Stimulated activated CD8-positive, alpha-beta memory T cell treated with anti-CD3 and anti-CD28 coated beads, Interleukin-4, amount 100 ng/mL, for 1 hour (primary cell): Measurements from ENCODE around the gene OBP2A.
A peak's percentile ranks its signal among the peaks of the same experiment; 100 is the strongest.
"Not testable (repeated sequence)": the region's sequence is repeated elsewhere in the genome, so short reads cannot be mapped to it uniquely, and the experiment has no call there.

Experiments
- DNase-seq, 2 donors: peaks; one replicate each; pipeline ENCODE4 v3.0.0-alpha.2; 2020; ENCODE audit warnings: low read depth in 2 of 2, low spot score in 1 of 2

The OBP2A gene, protein sequence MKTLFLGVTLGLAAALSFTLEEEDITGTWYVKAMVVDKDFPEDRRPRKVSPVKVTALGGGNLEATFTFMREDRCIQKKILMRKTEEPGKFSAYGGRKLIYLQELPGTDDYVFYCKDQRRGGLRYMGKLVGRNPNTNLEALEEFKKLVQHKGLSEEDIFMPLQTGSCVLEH

DNA sequence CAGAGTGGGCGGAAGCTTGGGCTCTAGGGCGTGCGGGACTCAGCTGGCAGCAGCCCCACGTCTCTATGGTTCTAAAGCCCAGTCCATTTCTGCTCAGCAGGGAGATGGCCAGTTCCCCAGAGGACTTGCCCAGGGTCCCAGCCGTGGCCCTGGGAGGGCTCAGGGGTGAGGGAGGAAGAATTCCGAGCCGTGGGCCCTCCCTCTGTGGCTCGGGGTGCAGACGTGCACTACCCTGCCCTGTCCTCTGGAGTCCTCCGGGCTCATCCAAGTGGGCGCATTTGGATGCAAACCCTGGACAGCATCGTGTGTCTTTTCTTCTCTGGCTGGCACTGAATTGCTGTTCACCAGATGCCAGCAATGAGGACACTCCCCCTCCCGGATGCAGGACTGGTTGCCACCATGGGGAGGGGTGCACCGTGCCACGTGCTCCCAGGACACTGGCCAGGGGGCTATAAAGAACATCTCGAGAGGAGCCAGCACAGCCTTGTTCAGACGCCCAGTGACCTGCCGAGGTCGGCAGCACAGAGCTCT, at the start of gene OBP2A:
TSS of gene OBP2A (plus strand) at position 481 of the 531 bp plus-strand sequence. CDS start 55 bp downstream, outside the sequence.
- not testable (repeated sequence) for DNase-seq

DNA sequence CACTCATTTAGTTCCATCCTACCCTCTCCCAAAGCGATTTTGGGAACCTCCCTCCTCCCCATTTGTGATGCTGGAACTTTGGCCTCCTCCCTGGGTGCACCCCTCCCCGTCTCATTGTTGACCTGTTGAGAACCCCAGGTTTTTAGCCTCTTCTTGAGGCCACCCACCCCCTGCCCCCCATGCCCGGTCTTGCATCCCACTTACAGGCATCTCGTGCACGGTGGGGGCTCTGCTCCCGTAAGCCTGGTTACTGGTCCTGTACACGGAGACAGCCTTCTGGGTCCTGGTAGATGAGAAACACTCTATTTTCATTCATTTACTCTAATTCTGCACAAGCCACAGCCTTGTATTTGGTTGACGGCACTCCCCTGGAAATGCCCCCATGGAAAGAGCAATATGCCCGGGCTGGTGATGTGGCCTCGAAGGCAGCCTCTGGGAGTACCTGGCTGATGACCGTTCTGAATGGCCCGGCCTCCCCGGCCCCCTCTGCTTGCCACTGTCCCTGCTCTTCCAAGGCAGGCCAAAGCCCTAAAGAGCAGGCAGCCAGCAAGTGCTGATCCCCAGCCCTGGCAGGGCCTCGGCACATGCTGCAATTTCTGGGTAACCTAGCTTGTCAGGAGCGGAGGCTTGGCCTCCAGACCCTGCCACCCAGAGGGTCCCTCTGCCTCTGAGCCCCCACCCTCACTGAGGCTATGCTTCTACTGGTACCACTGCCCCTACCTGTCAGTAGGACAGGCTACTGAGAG, 47.4 kb upstream of the OBP2A start:
- no peak for DNase-seq

DNA sequence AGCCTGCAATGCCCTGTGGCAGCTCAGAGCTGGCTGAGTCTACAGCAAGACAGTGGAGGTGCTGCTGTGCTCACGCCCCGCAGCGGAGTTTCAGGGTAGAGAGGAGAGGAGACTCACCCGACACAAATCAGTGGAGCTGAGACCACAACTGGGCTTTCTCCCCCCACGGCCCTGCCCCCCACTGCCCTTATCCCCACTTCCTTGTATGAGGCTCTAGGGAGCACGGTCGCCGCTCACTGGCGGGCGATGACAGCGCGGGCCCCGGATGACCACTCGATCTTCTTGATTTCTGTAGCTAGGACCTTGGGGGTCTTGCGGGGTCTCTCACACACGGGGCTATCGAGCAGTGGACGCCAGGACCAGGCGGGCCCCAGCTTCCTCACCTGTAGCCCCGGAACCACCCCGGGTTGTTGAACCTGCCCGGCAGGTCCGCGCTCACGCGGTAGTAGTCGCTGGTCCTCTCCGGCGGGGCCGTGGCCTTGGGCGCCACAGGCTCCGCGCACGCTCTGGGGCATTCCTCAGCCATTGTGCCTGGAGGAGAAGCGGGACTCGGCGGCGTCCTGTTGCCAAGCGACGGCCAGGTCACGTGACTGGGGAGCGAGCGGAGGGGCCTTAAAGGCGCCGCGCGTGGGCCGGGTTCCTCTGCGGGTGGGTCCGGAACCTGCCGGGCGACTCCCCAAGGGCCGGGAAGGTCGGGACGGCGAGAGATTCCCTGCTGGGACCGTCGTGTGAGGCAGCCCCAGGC, 46.4 kb upstream of the OBP2A start:
- DNase-seq, result peak; percentile 80 to 90

DNA sequence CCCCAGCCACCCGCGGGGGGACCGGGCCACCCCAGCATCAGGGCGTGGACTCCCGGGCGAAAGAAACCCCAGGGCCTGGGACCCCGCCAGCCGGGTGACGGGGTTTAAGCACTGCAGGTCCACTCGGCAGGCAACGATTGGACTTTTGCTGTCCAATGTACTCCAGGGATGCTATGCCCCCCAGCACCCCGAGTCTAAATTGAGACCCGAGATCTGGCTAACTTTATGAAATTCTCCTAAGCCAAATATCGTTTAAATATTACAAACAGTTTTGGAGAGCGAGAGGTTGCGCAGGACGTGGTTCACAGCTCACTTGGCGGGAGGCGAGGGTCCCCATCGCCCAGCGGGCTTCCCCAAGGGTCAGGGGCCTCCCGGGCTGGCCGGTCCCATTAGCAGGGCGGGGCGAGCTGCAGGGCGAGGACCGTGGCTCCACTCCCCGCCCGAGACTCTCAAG, 45.8 kb upstream of the OBP2A start:
- DNase-seq, result no peak

DNA sequence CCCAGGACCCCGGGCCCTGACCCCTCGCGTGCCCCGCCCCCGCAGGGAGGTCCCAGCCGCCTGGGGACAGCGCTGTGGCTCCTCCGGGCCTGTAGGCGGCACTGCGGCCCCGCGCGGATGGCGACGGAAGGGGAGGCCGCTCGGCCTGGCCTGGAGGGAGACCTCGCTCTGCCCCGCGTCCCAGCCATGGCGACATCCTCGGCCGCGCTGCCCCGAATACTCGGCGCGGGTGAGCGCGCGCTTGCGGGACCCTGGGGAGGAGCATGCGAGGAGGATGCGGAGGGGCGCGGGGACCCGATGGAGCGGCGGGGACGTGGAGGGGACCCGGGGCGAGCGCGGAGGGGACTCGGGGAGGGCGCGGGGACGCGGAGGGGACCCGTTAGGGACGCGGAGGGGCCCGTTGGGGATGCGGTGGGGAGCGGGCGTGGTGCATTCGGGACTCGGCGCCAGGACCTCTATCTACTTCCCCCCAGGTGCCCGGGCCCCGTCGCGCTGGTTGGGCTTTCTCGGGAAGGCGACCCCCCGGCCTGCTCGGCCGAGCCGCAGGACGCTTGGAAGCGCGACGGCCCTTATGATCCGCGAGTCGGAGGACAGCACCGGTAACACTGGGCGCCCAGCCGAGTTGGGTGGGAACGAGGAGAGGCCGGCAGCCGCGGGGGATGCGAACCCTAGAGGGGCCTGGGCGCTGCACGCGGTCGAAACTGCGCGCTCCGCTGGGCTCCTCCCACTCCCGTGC, 45.2 kb upstream of the OBP2A start, which contains the start of gene MRPS2:
TSS of gene MRPS2 (plus strand) at position 158 of the 736 bp plus-strand sequence. CDS start at position 187, 29 bp downstream.
- DNase-seq, result peak; percentile 51 to 75

DNA sequence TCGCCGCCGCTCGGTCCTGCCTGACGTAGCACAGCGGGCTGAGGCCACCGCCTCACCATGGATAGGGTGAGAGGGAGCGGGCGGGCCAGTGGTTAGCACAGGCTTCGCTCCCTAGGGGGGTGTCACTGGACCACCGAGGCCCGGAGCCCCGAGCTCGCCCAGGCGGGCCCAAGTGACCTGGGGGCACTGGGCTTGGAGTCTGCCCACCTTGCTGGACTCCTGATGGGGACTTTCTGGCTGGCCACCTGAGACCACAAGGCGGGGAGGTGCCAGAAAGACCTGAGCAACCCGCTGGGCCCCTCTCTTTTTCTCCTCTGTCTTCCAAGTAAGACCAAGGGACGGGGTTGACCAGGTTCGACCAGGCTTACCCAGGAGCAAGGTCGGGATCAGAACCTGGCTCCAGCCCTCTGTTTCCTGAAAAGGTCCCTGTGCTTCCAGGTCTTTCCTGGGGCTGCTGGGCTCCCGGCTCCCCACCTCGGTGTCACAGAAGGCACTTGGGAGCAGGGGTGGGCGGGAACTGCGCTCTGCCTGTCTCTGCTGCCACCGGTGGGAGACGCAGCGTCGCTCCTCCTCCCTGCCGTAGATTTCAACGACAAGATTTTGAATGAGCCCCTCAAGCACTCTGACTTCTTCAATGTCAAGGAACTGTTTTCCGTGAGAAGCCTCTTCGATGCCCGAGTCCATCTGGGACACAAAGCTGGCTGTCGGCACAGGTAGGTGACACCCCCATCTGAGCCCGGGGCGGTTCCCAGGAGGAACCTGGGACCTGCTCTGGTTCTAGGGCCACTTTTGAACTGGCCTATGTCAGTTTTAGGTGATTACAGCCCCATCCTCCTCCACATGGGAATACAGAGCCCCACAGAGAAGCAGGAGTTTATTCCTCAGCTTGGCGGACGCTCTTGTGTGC, 44.4 kb upstream of the OBP2A start:
- DNase-seq, result no peak

DNA sequence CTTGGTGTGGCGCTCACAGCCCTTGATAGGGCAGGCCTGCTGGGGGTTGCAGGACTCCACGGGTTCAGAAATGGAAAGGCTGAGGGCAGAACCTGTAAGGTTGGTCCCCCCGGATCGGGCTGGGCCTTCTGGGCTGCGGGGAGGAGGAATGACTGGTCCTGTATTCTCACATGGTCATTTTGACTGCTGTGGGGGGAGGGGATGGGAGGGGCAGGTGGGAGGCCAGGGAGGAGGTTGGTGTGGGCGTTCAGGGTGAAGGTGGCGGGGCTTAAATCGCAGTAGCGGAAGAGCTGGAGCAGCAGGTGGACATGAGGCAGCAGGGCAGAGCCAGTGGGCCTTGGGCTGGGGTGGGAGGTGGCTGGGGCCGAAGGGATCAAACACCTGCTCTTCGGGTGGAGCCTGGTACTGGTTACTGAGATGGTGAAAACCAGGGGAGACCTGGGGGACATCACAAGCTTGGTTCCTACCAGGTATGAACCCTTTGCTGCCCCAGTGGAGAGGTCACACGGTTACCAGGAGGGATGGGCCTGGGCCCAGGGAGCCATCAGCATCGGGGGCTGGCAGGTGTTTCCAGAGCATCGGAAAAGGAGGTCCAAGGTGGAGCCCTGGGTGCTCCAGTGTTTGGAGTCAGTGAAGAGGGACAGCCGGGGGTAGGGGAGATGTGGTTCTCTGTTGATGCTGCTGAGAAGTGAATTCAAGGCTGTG, 43.6 kb upstream of the OBP2A start:
- DNase-seq, result no peak

DNA sequence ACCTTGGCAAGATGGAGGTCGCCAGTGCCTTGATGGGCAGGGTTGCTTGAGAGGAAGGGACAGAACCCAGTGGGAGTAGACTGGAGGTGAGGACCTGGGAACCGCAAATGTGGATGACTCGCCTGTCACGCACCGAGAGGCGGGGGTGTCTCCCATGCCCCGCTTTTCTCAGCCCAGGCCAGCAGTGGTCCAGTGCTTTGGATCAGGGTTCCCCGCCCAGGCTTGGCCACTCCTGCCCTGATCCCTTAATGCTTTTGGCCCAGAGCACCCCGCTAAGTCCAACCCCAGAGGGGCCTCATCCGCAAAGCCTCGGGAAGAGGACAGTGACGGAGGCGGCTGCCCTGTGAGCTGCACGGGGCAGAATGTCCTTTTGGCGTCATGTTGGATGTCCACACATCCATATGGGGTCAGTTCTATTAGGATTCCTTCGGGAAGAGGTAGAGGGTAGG, 43.0 kb upstream of the OBP2A start:
- no peak for DNase-seq

DNA sequence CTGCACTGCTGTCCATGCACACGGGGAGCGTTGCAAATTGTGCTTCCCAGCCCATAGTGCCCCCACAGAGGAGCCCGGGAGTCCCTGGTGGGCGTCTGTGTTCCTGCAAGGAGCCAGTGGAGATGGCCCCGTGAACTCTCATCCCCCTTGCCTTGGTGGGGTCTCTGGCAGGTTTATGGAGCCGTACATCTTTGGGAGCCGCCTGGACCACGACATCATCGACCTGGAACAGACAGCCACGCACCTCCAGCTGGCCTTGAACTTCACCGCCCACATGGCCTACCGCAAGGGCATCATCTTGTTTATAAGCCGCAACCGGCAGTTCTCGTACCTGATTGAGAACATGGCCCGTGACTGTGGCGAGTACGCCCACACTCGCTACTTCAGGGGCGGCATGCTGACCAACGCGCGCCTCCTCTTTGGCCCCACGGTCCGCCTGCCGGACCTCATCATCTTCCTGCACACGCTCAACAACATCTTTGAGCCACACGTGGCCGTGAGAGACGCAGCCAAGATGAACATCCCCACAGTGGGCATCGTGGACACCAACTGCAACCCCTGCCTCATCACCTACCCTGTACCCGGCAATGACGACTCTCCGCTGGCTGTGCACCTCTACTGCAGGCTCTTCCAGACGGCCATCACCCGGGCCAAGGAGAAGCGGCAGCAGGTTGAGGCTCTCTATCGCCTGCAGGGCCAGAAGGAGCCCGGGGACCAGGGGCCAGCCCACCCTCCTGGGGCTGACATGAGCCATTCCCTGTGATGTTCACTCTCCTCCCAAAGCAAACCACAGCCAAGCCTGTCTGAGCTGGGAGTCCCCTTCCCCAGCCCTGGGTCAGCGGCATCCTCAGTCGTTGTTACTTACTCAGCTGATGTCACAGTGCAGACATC, 42.3 kb upstream of the OBP2A start:
- no peak for DNase-seq

DNA sequence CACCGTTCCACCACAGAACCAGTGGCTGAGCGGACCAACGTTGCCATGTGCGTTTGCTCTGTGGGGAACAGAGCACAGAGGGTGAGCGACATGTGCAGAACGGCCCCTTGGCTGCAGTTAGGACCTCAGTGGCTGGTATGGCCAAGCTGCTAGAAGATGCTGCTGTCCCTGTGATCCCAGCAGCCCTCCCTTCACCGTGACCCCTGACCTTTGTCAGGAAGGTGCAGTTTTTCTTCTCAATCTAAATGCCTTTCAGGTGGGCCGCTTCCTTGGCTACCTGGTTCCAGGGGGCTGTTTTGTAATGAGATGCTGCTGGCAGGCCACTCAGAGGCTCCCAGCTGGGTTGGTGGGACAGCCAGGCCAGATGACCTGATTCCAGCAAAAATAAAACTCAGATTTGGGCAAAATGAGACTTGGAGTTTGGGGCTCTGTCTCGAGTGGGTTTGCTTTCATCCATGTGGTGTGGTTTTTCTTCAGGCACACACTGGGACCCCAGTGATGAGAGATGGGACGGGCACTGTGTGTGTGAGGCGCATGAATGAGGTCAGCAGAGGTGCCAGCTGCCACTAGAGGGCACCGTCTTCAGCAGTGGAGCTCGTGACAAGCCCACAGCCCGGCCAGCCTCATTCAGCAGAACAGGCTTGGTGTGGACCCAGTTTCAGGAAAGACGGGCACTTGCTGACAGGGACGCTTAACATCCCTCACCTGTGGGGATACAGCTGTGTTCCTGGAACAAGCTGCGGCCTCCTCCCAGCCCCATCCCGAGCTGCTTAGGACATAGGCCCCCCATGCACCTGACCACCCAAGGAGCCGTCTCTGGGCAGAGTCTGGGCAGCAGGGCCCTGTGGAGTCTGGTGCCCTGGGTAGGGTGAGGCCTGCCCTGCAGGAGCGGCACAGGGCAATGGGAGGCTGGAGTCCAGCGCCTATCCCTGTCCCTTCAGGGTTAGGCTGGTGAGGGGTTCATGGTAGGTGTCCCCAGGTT, 41.4 kb upstream of the OBP2A start:
- DNase-seq, result peak in 1 of 2 donors; percentile 32

DNA sequence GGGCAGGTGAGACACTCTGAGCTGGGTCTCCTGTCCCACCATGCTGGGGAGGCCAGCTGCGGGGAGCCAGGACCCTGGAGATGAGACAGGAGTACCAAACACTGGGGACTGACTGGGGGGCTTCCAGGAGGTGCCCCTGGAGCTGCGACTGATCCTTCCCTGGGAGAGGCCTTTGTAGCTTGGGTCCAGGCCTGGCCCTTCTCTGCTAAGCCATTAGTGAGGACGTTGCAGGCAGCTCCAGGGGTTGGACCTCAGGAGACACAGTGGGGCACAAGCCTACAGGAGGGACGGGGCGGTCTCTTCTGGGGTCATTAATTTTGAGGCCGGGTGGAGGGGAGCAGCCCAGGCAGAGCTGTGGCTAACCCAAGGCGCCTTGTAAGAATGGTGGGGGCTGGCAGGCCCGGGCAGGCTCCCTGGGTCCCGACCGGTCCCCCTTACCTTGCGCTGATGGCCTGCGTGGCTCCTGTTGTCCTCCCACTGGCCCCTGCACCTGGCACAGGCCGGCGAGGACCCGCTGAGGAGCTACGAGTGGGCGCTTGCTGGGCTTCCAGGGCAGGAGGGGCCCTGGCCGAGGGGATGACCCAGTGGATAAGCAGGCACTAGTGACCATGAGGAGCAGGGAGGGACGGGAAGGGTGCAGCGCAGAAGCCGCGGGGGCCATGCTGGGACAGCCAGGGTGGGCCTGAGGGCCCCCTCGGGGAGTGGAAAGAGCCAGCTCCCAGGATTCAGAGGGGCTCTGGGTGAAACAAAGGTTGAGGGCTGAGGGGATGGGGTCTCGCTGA, 40.3 kb upstream of the OBP2A start:
- DNase-seq, result no peak

DNA sequence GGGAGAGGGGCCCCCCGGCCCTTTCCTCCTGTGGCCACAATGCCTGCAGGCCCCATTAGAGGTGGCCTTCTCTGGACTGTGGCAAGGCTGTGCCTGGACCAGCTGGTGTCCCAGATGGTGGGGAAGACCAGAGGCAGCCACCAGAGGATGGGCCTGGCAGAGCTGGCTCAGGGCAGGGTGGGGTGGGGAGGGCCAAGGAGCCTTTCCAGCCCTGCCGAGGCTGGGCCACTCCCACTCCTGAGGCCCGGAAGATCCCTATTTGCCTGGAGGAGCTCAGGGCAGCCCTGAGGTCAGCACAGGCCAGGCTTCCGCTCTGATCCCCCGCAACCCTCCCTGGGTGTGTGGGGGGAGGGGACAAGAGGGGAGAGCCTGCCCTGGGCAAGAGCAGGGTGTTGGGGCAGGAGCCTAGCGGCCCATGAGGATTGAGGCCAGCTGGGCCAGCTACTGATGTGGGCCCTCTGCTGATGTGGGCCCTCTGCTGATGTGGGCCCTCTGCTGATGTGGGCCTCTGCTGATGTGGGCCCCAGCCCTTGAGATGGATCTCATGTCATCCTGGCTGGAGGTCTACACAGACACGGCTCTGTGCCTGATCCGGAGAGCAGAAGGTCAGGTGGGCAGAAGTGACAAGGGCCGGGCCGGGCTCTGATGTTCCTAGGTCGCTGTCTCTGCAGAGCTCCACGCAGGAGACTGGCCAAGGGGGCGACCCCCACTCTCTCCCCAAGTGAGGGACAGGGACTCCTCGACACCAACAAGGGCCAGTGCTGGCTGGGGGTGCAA, 39.4 kb upstream of the OBP2A start:
- DNase-seq, result no peak

DNA sequence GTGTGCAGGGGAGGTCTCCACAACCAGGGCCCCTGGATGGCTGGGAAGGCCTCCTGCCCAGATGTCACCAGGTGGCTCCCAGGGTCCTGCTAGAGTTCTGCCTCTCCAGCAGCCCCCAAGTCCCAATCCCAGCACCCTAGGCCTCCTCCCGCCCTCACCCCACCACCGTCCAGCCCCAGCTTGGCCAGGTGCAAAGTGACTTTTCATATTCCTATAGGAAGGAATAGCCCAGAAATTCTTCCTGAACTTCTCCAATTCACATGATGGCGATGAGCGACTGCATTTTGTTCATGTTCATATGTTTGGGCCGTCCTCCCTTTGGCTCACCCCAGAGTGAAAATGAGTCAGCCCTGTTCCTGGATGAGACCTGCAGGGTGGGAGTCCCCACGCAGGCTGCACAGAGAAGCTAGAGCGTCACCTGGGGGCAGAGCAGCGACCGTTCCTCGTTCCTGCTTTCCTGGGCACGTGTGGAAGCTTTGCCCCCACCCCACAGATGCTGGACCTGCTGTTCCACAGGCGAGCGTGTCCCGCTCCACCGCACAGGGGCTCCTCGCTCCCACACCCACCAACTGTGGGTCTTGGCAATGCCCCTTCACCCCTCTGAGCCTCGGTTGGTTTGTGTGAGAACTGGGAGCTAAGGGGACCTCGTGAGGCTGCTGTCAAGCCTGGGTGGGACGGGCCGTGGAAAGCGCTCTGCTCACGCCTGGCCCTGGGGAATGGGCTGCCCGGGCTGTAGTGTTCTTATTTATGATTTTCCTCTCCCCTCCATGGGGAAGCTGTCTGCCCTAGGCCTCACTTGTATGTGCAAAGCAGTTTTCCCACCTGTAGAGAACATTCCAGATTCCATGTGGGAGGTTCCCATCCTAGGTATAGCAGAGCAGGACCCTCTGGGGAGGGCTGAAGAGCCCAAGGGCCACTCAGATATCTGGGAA, 38.6 kb upstream of the OBP2A start:
- no peak for DNase-seq

DNA sequence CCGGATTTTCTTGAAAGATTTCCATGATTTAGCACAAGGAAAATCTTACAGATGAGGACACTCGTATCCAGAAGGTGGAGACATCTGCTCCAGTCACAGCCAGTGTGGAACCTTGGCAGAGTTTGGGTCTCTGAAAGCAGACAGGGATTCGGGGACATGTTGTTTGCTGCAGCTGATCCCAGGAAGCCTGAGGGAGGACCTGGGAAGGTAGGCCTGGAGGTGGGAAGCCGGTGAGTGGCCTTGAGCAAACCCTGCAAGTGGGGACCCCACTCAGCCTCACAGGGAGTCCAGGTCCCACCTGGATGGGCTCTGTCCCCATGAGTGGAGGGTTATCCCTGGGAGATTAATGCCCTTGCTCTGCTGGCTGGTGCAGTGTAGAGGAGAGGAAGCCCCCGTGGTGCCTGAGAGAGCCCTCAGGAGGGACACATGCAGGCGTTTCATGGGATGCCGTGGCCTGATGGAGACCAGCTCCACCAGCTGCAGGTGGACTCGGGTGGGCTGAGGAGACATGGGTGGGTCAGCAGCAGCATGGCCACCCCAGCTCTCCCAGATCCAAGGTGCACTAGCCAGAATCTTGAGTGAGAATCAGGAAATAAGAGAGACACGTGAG, 37.6 kb upstream of the OBP2A start:
- no peak for DNase-seq
